Measurements from ENCODE around the gene MYO1D. TPM values are rescaled to one million over a fixed set of nuclear protein-coding genes. Genes with fewer than 3 reads are reported as not detected.

MYO1D gene
- total RNA-seq, 1 experiment from 2014 or later, result 40.8 TPM

- no peak for DNase-seq
These were observed 178.9 kb downstream of the MYO1D start for GRCh38 chr17:32697728-32698625.

GRCh38 chr17:32696426-32696825 lies 180.5 kb downstream of the MYO1D start:
- Histone ChIP-seq H3K27me3 (ENCODE audit: insufficient read depth, low read depth) (no peaks in the 10 kb centered on the region), H3K4me2 (no peak overlapping the region), H3K36me3 (ENCODE audit: low read depth) (no peaks in the 10 kb centered on the region), H4K20me1 (ENCODE audit: insufficient read depth) (no peaks in the 10 kb centered on the region), H3K4me3 (no peak overlapping the region), H3K9me2 (ENCODE audit: insufficient read depth) (no peaks in the 10 kb centered on the region), H3K4me1 (replicated peaks; ENCODE audit: insufficient read depth) (no peaks in the 10 kb centered on the region), H3K27ac (no peak overlapping the region), H2AFZ (no peak overlapping the region), H3F3A (ENCODE audit: insufficient read depth, low read depth) (no peaks in the 10 kb centered on the region), H3K9me3 (ENCODE audit: insufficient read depth, low read depth) (no peaks in the 10 kb centered on the region), H3K79me2 (ENCODE audit: low read depth) (no peaks in the 10 kb centered on the region)
- no peak for TF ChIP-seq EZH2 (IDR thresholded peaks at IDR 0.05; ENCODE audit: low read depth)
- no peak for TF ChIP-seq CTCF (conservative IDR thresholded peaks at IDR 0.05)
- ChIA-PET CTCF (no interaction called here), POLR2A (ENCODE audit: unreplicated experiment) (no interaction called here)
- intact Hi-C loops (cut with micrococcal nuclease; ENCODE audit: unreplicated experiment), result no loop called here
- no TSS peak for BruUV-seq (replicated peaks)
- no peak for DNase-seq

More at GRCh38 chr17:32697728-32698625, 178.9 kb downstream of the MYO1D start:
- no peaks in the 10 kb centered on the region for H4K20me1 ChIP-seq (ENCODE audit: insufficient read depth)
- ChIA-PET POLR2A (ENCODE audit: unreplicated experiment) (no interaction called here), CTCF (interaction anchor here (0.6 kb wide), 1 partner anchor 1161 kb away, joined by 3 read pairs; no protein-coding TSS in a partner anchor)
- H3K9me2 ChIP-seq (ENCODE audit: insufficient read depth), result no peaks in the 10 kb centered on the region
- H3K27me3 ChIP-seq (ENCODE audit: insufficient read depth, low read depth), result no peaks in the 10 kb centered on the region
- H3K36me3 ChIP-seq (ENCODE audit: low read depth), result no peaks in the 10 kb centered on the region
- intact Hi-C loops (cut with micrococcal nuclease; ENCODE audit: unreplicated experiment), result no loop called here
- no peak overlapping the region for H3K4me2 ChIP-seq
- no peaks in the 10 kb centered on the region for H3K4me1 ChIP-seq (replicated peaks; ENCODE audit: insufficient read depth)
- H3K27ac ChIP-seq, result no peak overlapping the region
- no peaks in the 10 kb centered on the region for H3F3A ChIP-seq (ENCODE audit: insufficient read depth, low read depth)
- no peak for TF ChIP-seq EZH2 (IDR thresholded peaks at IDR 0.05; ENCODE audit: low read depth)
- TF ChIP-seq CTCF (conservative IDR thresholded peaks at IDR 0.05), result no peak
- no TSS peak for BruUV-seq (replicated peaks)
- no peaks in the 10 kb centered on the region for H3K79me2 ChIP-seq (ENCODE audit: low read depth)
- no peak overlapping the region for H3K4me3 ChIP-seq
- no peaks in the 10 kb centered on the region for H3K9me3 ChIP-seq (ENCODE audit: insufficient read depth, low read depth)
- H2AFZ ChIP-seq, result no peak overlapping the region

- intact Hi-C loops (cut with micrococcal nuclease; ENCODE audit: unreplicated experiment), result no loop called here
- no peak overlapping the region for H3K4me3 ChIP-seq
- no peaks in the 10 kb centered on the region for H3K4me1 ChIP-seq (replicated peaks; ENCODE audit: insufficient read depth)
- H3K27ac ChIP-seq, result no peak overlapping the region
- H3K36me3 ChIP-seq (ENCODE audit: low read depth), result no peaks in the 10 kb centered on the region
- TF ChIP-seq CTCF (conservative IDR thresholded peaks at IDR 0.05) (no peak), EZH2 (IDR thresholded peaks at IDR 0.05; ENCODE audit: low read depth) (no peak)
- DNase-seq, result no peak
- H3K9me3 ChIP-seq (ENCODE audit: insufficient read depth, low read depth), result no peaks in the 10 kb centered on the region
- POLR2A ChIA-PET (ENCODE audit: unreplicated experiment), result no interaction called here
- BruUV-seq (replicated peaks), result no TSS peak
- H3K79me2 ChIP-seq (ENCODE audit: low read depth), result no peaks in the 10 kb centered on the region
- H3K9me2 ChIP-seq (ENCODE audit: insufficient read depth), result no peaks in the 10 kb centered on the region
- H3F3A ChIP-seq (ENCODE audit: insufficient read depth, low read depth), result no peaks in the 10 kb centered on the region
- H4K20me1 ChIP-seq (ENCODE audit: insufficient read depth), result no peaks in the 10 kb centered on the region
- no peaks in the 10 kb centered on the region for H3K27me3 ChIP-seq (ENCODE audit: insufficient read depth, low read depth)
- CTCF ChIA-PET, result no interaction called here
- no peak overlapping the region for H2AFZ ChIP-seq
- H3K4me2 ChIP-seq, result no peak overlapping the region
These were observed 181.1 kb downstream of the MYO1D start for GRCh38 chr17:32695864-32696263.
